B cell (primary cell): Measurements from ENCODE around the gene CD53. TPM values are rescaled to one million over a fixed set of nuclear protein-coding genes. Genes with fewer than 3 reads are reported as not detected.
A peak's percentile ranks its signal among the peaks of the same experiment; 100 is the strongest.

Experiments
- ATAC-seq: fragments of 200-7000 bp; cut with Tn5 transposase; one replicate; pipeline ENCODE4 v1.10.0; 2021; ENCODE audit warnings: low read depth, mild to moderate bottlenecking, moderate number of reproducible peaks, moderate library complexity
- CTCF ChIA-PET: fragments of 350-600 bp; sonication (Branson Sonifier 250); formaldehyde crosslinking; loops from one replicate; lab custom pipeline; 2021; ENCODE audit warnings: antibody characterized with exemption, inconsistent platforms; lab: Charles Lee
- POLR2A ChIA-PET: fragments of 350-600 bp; sonication (Branson Sonifier 250); formaldehyde crosslinking; loops from one replicate; lab custom pipeline; 2021; ENCODE audit warnings: antibody characterized with exemption; lab: Charles Lee
- DNase-seq: peaks from one replicate; pipeline ENCODE4 v3.0.0; 2013
- H2AFZ ChIP-seq: 2 replicates; pipeline ENCODE4 v1.6.1; 2012; ENCODE audit warnings: mild to moderate bottlenecking, low read depth, low read length; ENCODE audit not compliant: insufficient read depth, poor library complexity, severe bottlenecking
- H3K27ac ChIP-seq, 2 donors: 1 replicate in 1 of 2; 2 replicates in 1 of 2; pipeline ENCODE4 v1.5.1; 2012 to 2013; ENCODE audit warnings: low read length in 2 of 2, mild to moderate bottlenecking in 2 of 2, moderate library complexity in 1 of 2
- H3K27me3 ChIP-seq, 4 experiments: fragments of 200-600 bp in 1 of 4; sonication (generic) in 1 of 4; replicated peaks in 1 of 4; 1 replicate in 2 of 4; 2 replicates in 2 of 4; pipeline versions ENCODE4 v1.6.1 to v1.7.0; 2013 to 2016; ENCODE audit warnings: low read length in 3 of 4, mild to moderate bottlenecking in 2 of 4, mixed read lengths in 1 of 4, moderate library complexity in 1 of 4; ENCODE audit not compliant: insufficient read depth in 4 of 4, control insufficient read depth in 3 of 4; ENCODE audit errors: control extremely low read depth in 1 of 4
- H3K36me3 ChIP-seq, 2 experiments: replicated peaks in 1 of 2; 1 replicate in 1 of 2; 2 replicates in 1 of 2; pipeline versions ENCODE4 v1.6.1 to v1.7.1; 2013; ENCODE audit warnings: low read length in 1 of 2; ENCODE audit not compliant: insufficient read depth in 2 of 2, control insufficient read depth in 1 of 2; ENCODE audit errors: control extremely low read depth in 1 of 2, extremely low read depth in 1 of 2
- H3K4me1 ChIP-seq, 2 donors: fragments of 200-600 bp in 1 of 2; sonication (generic) in 1 of 2; 1 replicate in 1 of 2; 2 replicates in 1 of 2; pipeline versions ENCODE4 v1.5.1 to v1.6.1; 2013 to 2017; ENCODE audit warnings: low read length in 2 of 2; ENCODE audit not compliant: control insufficient read depth in 2 of 2, insufficient read depth in 2 of 2
- H3K4me2 ChIP-seq: replicated peaks from 2 replicates; pipeline ENCODE3; 2012; ENCODE audit warnings: mild to moderate bottlenecking, low read depth, low read length; ENCODE audit not compliant: poor library complexity, severe bottlenecking
- H3K4me3 ChIP-seq, 5 experiments: fragments of 200-600 bp in 1 of 5; sonication (generic) in 1 of 5; 1 replicate in 3 of 5; 2 replicates in 2 of 5; pipeline versions ENCODE4 v1.5.1 to v1.7.0; 2011 to 2016; ENCODE audit warnings: low read length in 4 of 5, mild to moderate bottlenecking in 4 of 5, low read depth in 2 of 5, control low read depth in 1 of 5, moderate library complexity in 1 of 5; ENCODE audit not compliant: insufficient read depth in 1 of 5; ENCODE audit errors: control extremely low read depth in 1 of 5, extremely low read depth in 1 of 5
- H3K79me2 ChIP-seq: fragments of 200-600 bp; sonication (generic); one replicate; pipeline ENCODE4 v1.6.0; 2016; ENCODE audit warnings: low read length; ENCODE audit not compliant: control insufficient read depth, insufficient read depth
- H3K9ac ChIP-seq: fragments of 200-600 bp; sonication (generic); 2 replicates; pipeline ENCODE4 v1.6.1; 2017; ENCODE audit warnings: mild to moderate bottlenecking, low read length, moderate library complexity
- H3K9me3 ChIP-seq, 3 donors: one replicate each; pipeline versions ENCODE4 v1.6.1 to v1.7.1; 2013; ENCODE audit warnings: low read length in 2 of 3; ENCODE audit not compliant: control insufficient read depth in 2 of 3, insufficient read depth in 1 of 3; ENCODE audit errors: control extremely low read depth in 1 of 3
- H4K20me1 ChIP-seq: 2 replicates; pipeline ENCODE4 v1.6.0; 2012; ENCODE audit warnings: mild to moderate bottlenecking, low read length; ENCODE audit not compliant: insufficient read depth, control insufficient read depth, poor library complexity, severe bottlenecking
- H3K27ac Mint-ChIP-seq: one replicate; pipeline ENCODE4 v1.8.0; 2021; ENCODE audit warnings: mixed read lengths
- H3K27me3 Mint-ChIP-seq: one replicate; pipeline ENCODE4 v1.8.0; 2021; ENCODE audit warnings: mixed read lengths
- H3K4me1 Mint-ChIP-seq: one replicate; pipeline ENCODE4 v1.8.0; 2021; ENCODE audit warnings: mixed read lengths
- H3K4me3 Mint-ChIP-seq: one replicate; pipeline ENCODE4 v1.8.0; 2021; ENCODE audit warnings: mixed read lengths
- H3K9me3 Mint-ChIP-seq: one replicate; pipeline ENCODE4 v1.8.0; 2022; ENCODE audit warnings: mixed read lengths; ENCODE audit not compliant: insufficient read depth
- CTCF ChIP-seq: fragments of 200-600 bp; IDR thresholded peaks from one replicate; pipeline ENCODE4 v1.8.0; 2022; ENCODE audit warnings: antibody characterized with exemption, mild to moderate bottlenecking
- EZH2 ChIP-seq: IDR thresholded peaks from 2 replicates; pipeline ENCODE4 v1.6.1; 2012; ENCODE audit warnings: borderline replicate concordance, low read depth, mild to moderate bottlenecking, moderate library complexity, low read length; ENCODE audit not compliant: insufficient read depth, poor library complexity, severe bottlenecking
- WGBS: methylation state at CpG from one replicate; pipeline ENCODE4 v1.1.5; 2013; ENCODE audit warnings: missing lambda C conversion rate; ENCODE audit not compliant: insufficient coverage; 5-methylcytosine and 5-hydroxymethylcytosine counted together
- intact Hi-C: fragments of 100-400 bp; cut with micrococcal nuclease; formaldehyde crosslinking; loops from one replicate; pipeline ENCODE4 v1.10.0; 2022
- polyA plus RNA-seq: library from polyadenylated mRNA; depleted of rRNA; stranded (reverse); fragments of >200 nt; gene quantifications from 2 replicates; pipeline ENCODE4 v1.2.3, GENCODE V29; 2012
- total RNA-seq, 2 donors: library from RNA; stranded (reverse); fragments of 120-200 nt in 1 of 2; gene quantifications; 1 replicate in 1 of 2; 2 replicates in 1 of 2; pipeline versions ENCODE4 v1.2.3 to v1.2.4, GENCODE V29; 2013 to 2022

Gene CD53
- total and polyA plus RNA-seq, 2 donors (not counting 1 experiment from before 2014, with no cell fraction given) = 490 to 1,010 TPM

DNA sequence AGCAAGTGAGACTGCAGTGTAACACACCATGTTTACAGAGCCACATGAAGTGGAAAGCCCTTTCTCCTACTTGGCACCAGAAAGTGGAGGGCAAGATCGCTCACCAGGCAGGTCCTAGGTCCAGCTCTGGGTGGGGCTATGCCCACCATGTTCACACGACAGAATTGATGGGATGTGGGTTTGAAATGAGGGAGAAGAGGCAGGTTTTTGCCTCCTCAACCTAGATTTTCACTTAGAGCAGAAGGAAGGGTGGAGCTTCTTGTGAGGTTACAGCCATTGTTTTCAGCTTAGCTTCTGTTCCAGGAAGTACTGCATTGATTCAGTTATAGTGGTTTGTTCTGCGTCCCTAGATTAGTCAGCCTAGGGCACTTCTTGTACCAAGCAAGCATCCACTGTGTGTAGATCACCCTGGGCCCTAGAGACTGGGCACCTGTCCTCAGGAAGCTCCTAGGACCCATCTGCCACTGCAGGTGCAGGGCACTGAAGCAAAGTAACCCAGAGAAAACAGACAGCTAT is 2.3 kb downstream of the CD53 start:
- H3K27ac Mint-ChIP-seq = peak overlapping the region; percentile 99
- peaks cover 90% of the 10 kb centered on the region for H3K79me2 ChIP-seq
- H3K4me1 Mint-ChIP-seq = peaks cover 67% of the 10 kb centered on the region
- ATAC-seq (peak; percentile 48), DNase-seq (peak; percentile 56)
- peaks cover 69% of the 10 kb centered on the region for H4K20me1 ChIP-seq
- no peaks in the 10 kb centered on the region for H3K27me3 ChIP-seq
- WGBS = 0% methylated on average over 1 of the region's 3 CpGs
- no peaks in the 10 kb centered on the region for H3K9me3 Mint-ChIP-seq
- H3K4me1 ChIP-seq = peaks cover 61 to 65% of the 10 kb centered on the region in 2 donors
- H3K36me3 ChIP-seq = peaks cover 0 to 71% of the 10 kb centered on the region in 2 experiments
- no peak overlapping the region for H2AFZ ChIP-seq
- no peaks in the 10 kb centered on the region for H3K27me3 Mint-ChIP-seq
- H3K9me3 ChIP-seq = no peaks in the 10 kb centered on the region
- TF ChIP-seq EZH2 (no peak), CTCF (no peak)
- peak overlapping the region; percentile 99 for H3K4me3 Mint-ChIP-seq
- peak overlapping the region; percentile 73 to 100 (median 97) for H3K4me3 ChIP-seq
- intact Hi-C loops = loop anchor here (10.0 kb wide), 3 partner anchors 490 to 740 kb away; partner anchors contain the start of genes RAP1A and RBM15
- H3K9ac ChIP-seq = peak overlapping the region; percentile 99
- POLR2A ChIA-PET = interaction anchor here (0.6 to 2.0 kb wide), 7 partner anchors 16 to 264 kb away, joined by 3 to 9 read pairs (median 4); partner anchors contain the start of genes CEPT1 and DRAM2
- H3K4me2 ChIP-seq = peak overlapping the region; percentile 78
- H3K27ac ChIP-seq = peak overlapping the region; percentile 96 to 99
- CTCF ChIA-PET = interaction anchor here (0.9 to 5.5 kb wide), 9 partner anchors 9 to 256 kb away, joined by 3 to 56 read pairs (median 6); no protein-coding TSS in a partner anchor
